Activated gamma-delta T cell treated with anti-CD3 and anti-CD28 coated beads, Interleukin-2, amount 50 U/mL, for 16 hours (primary cell): ENCODE data around the gene NFIB.

Source experiments
- DNase-seq: peaks from one replicate; pipeline ENCODE4 v3.0.0-alpha.2; 2020; ENCODE audit warnings: low read depth

The NFIB gene

GRCh38 chr9:14212697-14213420, 101.1 kb downstream of the NFIB start:
- no peak for DNase-seq

- no peak for DNase-seq
These were observed 101.9 kb downstream of the NFIB start for GRCh38 chr9:14212077-14212476.

DNA sequence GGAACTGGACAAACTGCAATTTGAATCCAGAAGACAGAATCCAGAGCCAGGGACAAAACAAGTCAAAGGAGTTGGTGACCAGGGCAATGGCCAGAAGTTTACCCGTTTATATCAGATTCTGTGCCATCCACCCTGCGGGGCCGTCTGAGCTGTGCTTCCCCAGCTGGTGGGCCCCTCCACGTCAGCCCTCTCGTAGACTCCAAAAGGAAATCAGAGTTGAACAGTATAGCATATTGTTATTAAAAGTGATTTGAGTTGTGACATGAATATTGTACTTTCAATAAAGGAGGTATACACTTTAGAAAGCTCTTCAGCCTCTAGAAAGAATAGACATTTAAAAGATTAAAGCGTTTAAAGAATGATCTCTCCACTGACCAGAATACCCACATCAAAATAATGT, 102.4 kb downstream of the NFIB start:
- DNase-seq: no peak

GRCh38 chr9:14210428-14210827, 103.5 kb downstream of the NFIB start:
- no peak for DNase-seq

DNA sequence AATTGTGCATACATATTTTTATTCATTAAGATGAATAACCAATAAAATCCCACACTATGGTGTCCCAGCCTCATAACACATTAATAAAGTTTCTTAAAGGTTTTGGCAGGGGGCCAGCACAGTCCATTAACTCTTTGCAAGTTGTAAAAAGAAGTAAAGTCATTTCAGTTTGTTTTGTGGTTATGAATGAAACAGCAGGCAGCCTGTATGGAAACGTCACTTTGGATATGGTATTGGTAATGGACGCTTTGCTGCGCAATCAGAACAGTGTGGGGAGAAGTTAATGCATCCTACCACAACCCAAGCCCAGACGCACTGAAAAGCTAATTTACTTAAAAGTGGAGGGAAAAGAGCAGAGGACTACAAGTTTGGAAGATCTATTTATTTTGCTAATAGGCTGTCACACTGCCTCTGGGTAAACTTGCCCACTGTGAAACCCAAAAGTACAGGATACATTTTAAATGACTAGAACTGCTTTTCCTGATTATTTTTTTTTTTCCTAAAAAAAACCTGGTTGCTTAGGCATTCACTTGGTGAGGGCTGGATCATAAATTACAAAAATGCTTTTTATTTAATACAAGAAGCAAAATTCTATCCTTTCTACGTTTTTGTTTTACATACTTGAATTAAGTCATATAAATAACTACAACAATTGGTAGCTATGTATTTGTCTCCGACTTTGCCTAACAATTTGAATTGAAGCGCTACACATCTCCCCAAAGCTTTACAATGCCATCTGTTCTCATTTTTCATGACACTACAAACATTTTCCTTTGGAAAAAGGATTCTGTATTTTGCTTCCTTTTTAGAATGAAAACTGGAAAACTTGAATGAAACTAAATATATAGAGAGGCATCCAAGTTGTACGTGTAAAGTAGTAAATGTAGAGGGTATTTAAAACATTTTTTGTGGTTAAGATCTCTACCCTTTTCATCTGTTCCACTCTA, 104.3 kb downstream of the NFIB start:
- DNase-seq: no peak

DNA sequence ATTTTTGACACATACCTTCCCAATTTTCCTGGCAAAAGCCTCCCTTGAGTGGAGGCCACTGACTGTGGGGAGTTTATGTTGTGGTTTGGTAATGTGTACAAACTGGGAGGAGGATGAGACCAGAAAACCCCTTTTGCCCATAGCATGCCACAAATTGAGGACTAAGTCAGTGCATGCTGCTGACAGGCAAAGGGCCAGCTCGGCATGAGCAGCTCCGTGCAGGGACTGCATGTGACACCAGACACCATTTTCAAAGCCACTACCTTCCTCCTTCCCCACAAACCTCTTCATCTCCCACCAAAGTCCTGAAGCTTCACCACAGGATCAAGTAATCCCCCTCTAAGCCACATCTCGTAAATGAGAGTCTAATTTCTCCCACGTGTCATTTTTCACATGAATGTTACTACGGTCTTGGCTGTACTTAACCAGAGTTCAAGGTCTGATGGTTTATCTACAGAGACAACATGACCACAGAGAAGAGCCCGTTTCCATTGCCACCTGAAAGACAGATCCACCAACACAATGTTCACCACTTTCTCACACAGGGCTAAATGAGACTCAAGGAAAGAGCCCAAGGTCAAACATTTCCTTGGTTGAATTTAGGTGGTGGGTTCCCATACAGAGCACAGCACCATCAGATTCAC, 106.5 kb downstream of the NFIB start:
- DNase-seq: no peak

DNA sequence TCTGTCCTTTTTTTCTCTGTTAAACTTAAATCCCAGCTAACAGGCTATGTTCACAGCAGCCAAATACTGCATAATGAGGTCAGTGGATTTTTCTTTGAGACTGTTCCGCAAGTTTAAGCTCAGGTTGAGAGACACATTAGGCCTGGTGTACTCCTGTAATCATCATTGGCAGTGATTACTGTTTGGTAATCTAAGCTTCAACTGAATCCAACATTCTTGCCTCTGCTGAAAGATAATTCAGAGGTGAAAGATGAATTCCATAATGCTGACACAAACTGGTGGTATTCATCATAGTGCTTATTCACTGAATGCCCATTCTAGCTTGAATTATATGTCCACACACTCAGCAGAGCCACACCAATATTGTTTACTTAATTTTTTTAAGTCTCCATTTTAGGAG, 108.5 kb downstream of the NFIB start:
- no peak for DNase-seq

- no peak for DNase-seq
These were observed 110.4 kb downstream of the NFIB start for GRCh38 chr9:14203356-14204056.

- no peak for DNase-seq
These were observed 115.0 kb downstream of the NFIB start for GRCh38 chr9:14198841-14199455.

DNA sequence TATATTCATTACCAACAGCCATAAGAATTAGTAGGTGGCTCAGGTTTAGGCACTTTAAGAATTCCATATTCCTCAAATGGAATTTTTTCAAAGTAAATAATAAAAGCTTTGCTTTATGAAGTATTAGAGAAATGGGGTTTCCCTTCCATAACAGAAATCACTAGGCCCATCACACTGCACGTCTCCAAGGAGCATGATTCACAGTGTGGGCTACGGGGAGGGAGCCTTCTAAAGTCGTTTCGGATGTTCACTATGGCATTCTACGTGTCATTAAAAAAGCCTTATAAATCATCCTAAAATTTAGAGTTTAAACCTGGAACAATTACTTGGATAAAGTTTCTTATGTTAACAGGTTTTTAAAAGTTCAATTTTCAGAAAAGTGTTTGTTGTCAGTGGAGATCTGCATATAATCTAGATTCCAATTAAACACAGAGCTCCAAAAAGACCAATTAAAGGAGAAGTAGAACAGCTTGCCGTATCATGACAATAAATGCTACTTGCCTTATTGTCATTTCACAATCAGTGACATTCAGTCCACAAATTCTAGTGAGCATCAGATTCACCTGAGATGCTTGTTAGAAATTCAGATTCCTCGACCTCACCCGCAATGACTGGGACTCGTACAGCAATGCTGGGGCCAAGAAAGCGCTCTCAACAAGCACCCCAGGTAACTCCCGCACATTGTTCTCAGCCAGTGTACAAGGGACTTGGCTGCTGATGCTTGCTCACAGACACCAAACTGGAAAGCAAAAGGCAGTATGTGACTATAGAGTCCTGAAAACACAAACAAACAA, 115.7 kb downstream of the NFIB start:
- DNase-seq: no peak

DNA sequence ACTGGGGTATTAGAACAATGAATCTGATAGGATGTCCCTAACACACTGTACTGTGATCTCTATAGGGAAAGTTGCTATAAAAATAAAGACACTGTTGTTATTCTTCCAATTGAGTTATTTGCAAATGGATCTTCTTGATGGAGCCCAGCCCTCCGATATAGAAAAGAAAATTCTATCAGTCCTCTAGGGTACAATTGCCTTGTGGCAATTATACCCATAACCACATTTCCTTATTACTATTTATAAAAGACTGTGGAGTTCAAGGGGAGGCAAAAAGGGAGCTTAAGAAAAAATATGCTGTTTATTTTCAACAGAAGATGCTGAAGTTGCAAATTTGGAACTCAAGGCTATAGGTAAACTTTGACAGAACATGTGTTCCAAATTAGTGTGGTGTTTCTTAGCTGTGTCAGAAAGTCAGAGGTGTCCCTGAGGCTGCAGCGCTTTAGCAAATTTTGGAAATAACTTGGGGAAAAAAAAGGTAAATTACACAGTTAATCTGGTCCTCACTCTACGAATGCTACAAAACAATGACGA, 116.5 kb downstream of the NFIB start:
- no peak for DNase-seq

DNA sequence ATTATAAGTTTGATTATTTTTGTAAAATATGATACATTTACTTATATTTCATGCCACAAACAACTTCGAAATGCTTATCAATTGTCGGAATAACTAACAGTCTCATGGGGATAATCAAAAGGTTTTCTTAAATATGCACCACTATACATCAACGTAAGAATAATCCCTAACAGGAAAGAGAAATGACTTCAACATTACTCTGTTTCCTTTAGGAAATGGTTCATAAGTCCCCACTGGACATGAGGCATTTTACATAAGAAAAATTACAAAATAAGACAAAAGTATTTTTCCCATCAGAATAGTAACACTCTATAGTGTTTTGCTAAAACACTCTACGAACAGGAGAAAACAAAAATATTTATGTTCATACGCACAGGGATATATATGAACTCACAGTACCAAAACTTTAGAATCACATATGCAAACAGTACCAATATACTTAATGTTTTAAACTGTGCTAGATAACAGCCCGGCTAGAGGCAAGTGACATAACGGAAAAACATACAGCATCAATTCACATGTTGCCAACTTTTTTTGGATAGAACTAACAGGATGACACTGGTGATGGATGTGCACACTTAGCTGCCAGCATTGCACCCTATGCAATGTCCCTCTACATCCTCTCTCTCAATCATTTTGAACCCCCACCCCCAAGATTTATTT, 120.5 kb downstream of the NFIB start:
- no peak for DNase-seq

- no peak for DNase-seq
These were observed 121.4 kb downstream of the NFIB start for GRCh38 chr9:14192556-14192955.

DNA sequence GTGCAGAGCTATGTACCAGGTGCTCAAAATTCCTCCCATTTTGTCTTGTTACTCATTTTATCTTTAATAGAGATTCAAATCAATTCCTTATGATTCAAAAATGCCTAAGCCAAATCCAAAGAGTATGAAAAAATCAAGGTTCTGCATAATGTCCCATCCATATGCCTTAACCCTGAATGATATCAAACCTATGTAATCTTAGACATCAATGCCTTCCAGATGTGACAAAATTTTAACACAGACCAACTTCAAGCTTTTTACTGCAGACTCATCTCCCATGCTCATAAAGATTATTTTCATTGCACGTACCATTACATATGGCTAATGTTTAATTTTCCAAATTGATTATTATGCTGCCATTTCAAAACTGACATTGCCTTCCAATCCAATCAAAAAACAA, 122.4 kb downstream of the NFIB start:
- no peak for DNase-seq

GRCh38 chr9:14190240-14190639, 123.7 kb downstream of the NFIB start:
- no peak for DNase-seq

- DNase-seq: no peak
These were observed 124.4 kb downstream of the NFIB start for GRCh38 chr9:14189578-14189977.

DNA sequence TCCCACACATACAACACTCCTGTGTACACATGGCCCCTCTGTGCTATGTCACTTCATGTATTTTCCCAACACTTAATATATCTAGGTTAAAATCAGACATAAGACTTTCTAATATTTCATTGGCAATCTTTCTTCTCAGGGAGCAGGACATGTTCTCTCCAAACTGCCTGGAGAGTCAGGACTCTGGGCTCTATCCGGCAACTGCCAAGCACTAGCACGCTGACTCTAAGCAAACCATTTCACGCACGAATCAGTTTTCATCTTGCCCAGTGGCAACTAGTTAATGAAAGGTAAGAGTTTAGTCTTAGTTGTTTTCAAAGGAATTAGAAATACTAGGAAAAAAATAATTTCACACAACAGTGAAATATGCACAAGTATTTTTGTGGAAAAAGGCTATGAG, 124.8 kb downstream of the NFIB start:
- no peak for DNase-seq

- no peak for DNase-seq
These were observed 125.4 kb downstream of the NFIB start for GRCh38 chr9:14188538-14188937.

DNA sequence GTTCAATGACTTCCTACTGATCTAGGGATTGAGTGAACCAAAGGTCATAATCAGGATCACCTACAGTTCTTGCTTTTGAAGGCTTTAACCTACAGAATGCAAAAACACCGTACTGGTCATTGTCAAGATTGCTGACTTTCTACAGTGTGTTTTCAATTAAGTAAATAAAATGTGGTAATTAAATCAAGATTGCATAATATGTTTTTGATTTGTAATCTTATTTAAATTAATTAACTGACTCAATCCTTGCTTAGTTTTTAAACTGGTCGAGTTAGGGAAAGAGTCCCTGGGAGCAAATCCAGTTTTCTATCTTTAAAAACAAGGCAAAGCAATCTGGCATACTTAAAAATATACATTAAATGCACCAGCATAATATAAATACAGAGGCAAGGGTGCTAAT, 125.9 kb downstream of the NFIB start:
- no peak for DNase-seq

DNA sequence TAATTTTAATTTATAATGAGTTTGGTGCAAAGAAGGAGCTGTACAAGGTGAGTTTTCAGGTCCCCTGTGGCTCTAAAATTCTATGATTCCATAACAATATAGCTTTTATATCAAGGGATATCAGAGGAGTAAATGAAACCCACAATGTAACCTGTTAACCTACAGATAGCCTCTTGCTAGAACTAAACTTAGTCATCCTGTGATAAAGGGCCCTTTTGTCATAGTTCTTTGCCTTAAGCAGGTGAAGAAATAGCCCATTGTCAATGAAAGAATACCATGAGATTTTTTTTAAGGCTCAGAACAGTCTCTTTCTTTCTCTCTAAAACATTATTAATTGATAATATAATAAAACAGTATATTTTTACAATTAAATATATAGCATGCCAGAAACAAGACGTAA, 127.8 kb downstream of the NFIB start:
- no peak for DNase-seq
